ENCODE results near the gene DDN. TPM values are rescaled to one million over a fixed set of nuclear protein-coding genes. Genes with fewer than 3 reads are reported as not detected.

DDN gene
- 6.4 TPM for total RNA-seq (ENCODE audit: unreplicated experiment)
- long read RNA-seq, partial matches to known transcripts: 0 of 1 reads
- long read RNA-seq, other reads (novel, unspliced or antisense): 1 of 1 reads

- H3K36me3 Mint-ChIP-seq (ENCODE audit: unreplicated experiment): no peaks in the 10 kb centered on the region
Measured at GRCh38 chr12:48999371-49000131, at the start of gene DDN. TSS of gene DDN (minus strand) at chr12:48999375. CDS start at chr12:48999287, 88 bp downstream.

DNA sequence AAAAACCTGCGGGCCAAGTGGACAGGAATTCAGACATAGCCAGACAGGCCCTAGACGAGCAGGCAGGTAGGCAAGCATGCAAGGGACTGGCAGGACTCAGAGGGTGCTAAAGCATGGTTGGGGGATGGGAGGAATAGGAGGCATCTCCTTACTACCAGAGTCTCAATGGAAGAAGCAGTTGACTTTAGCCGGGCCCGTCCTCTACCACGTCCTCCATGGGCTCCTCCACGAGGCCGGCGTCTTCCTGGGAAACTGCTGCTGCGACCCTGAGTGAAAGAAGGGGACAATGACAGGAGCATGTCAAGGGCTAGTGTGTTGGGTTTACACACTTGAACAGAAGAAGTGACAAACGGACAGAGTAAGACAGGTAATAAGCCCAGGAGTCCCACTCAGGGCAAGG, 49.8 kb upstream of the DDN start:
- TF ChIP-seq, protein P1, sequence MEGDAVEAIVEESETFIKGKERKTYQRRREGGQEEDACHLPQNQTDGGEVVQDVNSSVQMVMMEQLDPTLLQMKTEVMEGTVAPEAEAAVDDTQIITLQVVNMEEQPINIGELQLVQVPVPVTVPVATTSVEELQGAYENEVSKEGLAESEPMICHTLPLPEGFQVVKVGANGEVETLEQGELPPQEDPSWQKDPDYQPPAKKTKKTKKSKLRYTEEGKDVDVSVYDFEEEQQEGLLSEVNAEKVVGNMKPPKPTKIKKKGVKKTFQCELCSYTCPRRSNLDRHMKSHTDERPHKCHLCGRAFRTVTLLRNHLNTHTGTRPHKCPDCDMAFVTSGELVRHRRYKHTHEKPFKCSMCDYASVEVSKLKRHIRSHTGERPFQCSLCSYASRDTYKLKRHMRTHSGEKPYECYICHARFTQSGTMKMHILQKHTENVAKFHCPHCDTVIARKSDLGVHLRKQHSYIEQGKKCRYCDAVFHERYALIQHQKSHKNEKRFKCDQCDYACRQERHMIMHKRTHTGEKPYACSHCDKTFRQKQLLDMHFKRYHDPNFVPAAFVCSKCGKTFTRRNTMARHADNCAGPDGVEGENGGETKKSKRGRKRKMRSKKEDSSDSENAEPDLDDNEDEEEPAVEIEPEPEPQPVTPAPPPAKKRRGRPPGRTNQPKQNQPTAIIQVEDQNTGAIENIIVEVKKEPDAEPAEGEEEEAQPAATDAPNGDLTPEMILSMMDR (IDR thresholded peaks at IDR 0.05; ENCODE audit: partially characterized antibody, unreplicated experiment): no peak
- Mint-ChIP-seq H3K27me3 (ENCODE audit: unreplicated experiment) (peaks cover 6% of the 10 kb centered on the region), H3K4me1 (ENCODE audit: low read depth, unreplicated experiment) (no peaks in the 10 kb centered on the region), H3K9me3 (ENCODE audit: unreplicated experiment) (peaks cover 6% of the 10 kb centered on the region), H3K27ac (ENCODE audit: unreplicated experiment) (no peak overlapping the region), H3K4me3 (ENCODE audit: unreplicated experiment) (no peak overlapping the region), H3K36me3 (ENCODE audit: unreplicated experiment) (peaks cover 5% of the 10 kb centered on the region)
- DNase-seq: no peak

More at GRCh38 chr12:48999371-49000131, at the start of gene DDN:
- H3K27me3 Mint-ChIP-seq (ENCODE audit: unreplicated experiment): peaks cover 21% of the 10 kb centered on the region
- peak within 1 kb of the TSS; percentile 66 for H3K27ac Mint-ChIP-seq (ENCODE audit: unreplicated experiment)
- H3K4me3 Mint-ChIP-seq (ENCODE audit: unreplicated experiment): peak within 1 kb of the TSS; percentile 88
- TF ChIP-seq, protein P1 (IDR thresholded peaks at IDR 0.05; ENCODE audit: partially characterized antibody, unreplicated experiment): no peak
- peaks cover 21% of the 10 kb centered on the region for H3K4me1 Mint-ChIP-seq (ENCODE audit: low read depth, unreplicated experiment)
- DNase-seq: peak; percentile 76
- peaks cover 11% of the 10 kb centered on the region for H3K9me3 Mint-ChIP-seq (ENCODE audit: unreplicated experiment)

DNA sequence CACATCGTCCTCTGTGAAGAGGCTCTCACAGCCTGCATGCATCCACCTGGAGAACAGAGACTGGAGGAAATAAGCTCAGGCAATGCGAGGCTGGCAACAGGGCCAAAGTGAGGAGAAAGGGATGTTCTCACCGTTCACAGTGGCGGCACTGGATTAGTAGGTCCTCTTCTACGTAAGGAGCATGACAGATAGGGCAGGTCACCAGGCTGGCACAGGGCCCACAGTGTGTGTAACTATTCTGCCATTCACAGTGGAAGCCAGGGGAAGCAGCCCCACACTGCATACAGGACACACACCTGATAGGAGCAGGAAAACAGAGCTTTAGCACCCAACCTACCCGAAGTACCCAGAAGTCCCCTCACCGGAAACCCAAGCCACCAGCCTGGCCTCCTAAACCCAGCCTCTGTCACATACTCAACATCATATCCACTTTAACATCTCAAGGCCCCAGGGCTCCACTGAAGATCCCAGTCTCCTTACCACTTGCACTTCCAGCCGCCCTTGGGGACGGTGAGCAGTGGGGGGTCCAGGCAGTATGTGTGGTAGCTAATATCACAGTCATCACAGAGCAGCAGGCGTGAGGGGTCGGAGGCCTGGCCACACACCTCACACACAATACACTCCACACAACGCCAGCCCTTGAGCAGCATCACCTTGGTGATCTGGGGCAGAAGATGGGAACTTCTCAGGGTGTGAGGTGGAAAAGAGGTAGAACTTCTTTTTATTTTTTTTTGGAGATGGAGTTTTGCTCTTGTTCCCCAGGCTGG, 47.1 kb upstream of the DDN start:
- Mint-ChIP-seq H3K27me3 (ENCODE audit: unreplicated experiment) (peaks cover 6% of the 10 kb centered on the region), H3K4me1 (ENCODE audit: low read depth, unreplicated experiment) (no peaks in the 10 kb centered on the region), H3K4me3 (ENCODE audit: unreplicated experiment) (no peak overlapping the region), H3K9me3 (ENCODE audit: unreplicated experiment) (peaks cover 3% of the 10 kb centered on the region), H3K36me3 (ENCODE audit: unreplicated experiment) (no peaks in the 10 kb centered on the region), H3K27ac (ENCODE audit: unreplicated experiment) (no peak overlapping the region)
- TF ChIP-seq, protein P1 (IDR thresholded peaks at IDR 0.05; ENCODE audit: partially characterized antibody, unreplicated experiment): no peak
- DNase-seq: no peak

GRCh38 chr12:49044660-49045059, 45.5 kb upstream of the DDN start:
- no peak for DNase-seq
- TF ChIP-seq, protein P1 (IDR thresholded peaks at IDR 0.05; ENCODE audit: partially characterized antibody, unreplicated experiment): no peak
- no peak overlapping the region for H3K27ac Mint-ChIP-seq (ENCODE audit: unreplicated experiment)
- H3K9me3 Mint-ChIP-seq (ENCODE audit: unreplicated experiment): peaks cover 3% of the 10 kb centered on the region
- peaks cover 6% of the 10 kb centered on the region for H3K27me3 Mint-ChIP-seq (ENCODE audit: unreplicated experiment)
- no peaks in the 10 kb centered on the region for H3K4me1 Mint-ChIP-seq (ENCODE audit: low read depth, unreplicated experiment)
- no peak overlapping the region for H3K4me3 Mint-ChIP-seq (ENCODE audit: unreplicated experiment)
- H3K36me3 Mint-ChIP-seq (ENCODE audit: unreplicated experiment): no peaks in the 10 kb centered on the region
